ENCODE results near the gene NEU2.
"Not testable (repeated sequence)": the region's sequence is repeated elsewhere in the genome, so short reads cannot be mapped to it uniquely, and the experiment has no call there.

NEU2 gene

GRCh38 chr2:233048569-233049193 is 16.2 kb downstream of the NEU2 start:
- Histone ChIP-seq H3K27me3 (ENCODE audit: insufficient read depth, low read depth) (no peaks in the 10 kb centered on the region), H2AFZ (ENCODE audit: low read depth) (no peak overlapping the region)
- TF ChIP-seq, protein P1, sequence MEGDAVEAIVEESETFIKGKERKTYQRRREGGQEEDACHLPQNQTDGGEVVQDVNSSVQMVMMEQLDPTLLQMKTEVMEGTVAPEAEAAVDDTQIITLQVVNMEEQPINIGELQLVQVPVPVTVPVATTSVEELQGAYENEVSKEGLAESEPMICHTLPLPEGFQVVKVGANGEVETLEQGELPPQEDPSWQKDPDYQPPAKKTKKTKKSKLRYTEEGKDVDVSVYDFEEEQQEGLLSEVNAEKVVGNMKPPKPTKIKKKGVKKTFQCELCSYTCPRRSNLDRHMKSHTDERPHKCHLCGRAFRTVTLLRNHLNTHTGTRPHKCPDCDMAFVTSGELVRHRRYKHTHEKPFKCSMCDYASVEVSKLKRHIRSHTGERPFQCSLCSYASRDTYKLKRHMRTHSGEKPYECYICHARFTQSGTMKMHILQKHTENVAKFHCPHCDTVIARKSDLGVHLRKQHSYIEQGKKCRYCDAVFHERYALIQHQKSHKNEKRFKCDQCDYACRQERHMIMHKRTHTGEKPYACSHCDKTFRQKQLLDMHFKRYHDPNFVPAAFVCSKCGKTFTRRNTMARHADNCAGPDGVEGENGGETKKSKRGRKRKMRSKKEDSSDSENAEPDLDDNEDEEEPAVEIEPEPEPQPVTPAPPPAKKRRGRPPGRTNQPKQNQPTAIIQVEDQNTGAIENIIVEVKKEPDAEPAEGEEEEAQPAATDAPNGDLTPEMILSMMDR (conservative IDR thresholded peaks at IDR 0.05; ENCODE audit: low read depth, low read length): no peak

GRCh38 chr2:233049194-233049761 is 16.8 kb downstream of the NEU2 start:
- TF ChIP-seq, protein P1 (conservative IDR thresholded peaks at IDR 0.05; ENCODE audit: low read depth, low read length): no peak
- H3K27ac ChIP-seq: no peak overlapping the region

More at GRCh38 chr2:233048569-233049193, 16.2 kb downstream of the NEU2 start:
- Histone ChIP-seq H3K79me2 (ENCODE audit: insufficient read depth, low read depth) (no peaks in the 10 kb centered on the region), H3K9ac (no peak overlapping the region), H3K4me3 (IDR thresholded peaks at IDR 0.05; ENCODE audit: insufficient read depth, low read depth, low read length) (no peak overlapping the region), H3K27ac (no peak overlapping the region), H3K4me2 (no peak overlapping the region), H4K20me1 (ENCODE audit: insufficient read depth) (no peaks in the 10 kb centered on the region), H3K4me1 (ENCODE audit: low read depth, poor library complexity, severe bottlenecking) (no peaks in the 10 kb centered on the region), H3K36me3 (ENCODE audit: insufficient read depth) (no peaks in the 10 kb centered on the region)

DNA sequence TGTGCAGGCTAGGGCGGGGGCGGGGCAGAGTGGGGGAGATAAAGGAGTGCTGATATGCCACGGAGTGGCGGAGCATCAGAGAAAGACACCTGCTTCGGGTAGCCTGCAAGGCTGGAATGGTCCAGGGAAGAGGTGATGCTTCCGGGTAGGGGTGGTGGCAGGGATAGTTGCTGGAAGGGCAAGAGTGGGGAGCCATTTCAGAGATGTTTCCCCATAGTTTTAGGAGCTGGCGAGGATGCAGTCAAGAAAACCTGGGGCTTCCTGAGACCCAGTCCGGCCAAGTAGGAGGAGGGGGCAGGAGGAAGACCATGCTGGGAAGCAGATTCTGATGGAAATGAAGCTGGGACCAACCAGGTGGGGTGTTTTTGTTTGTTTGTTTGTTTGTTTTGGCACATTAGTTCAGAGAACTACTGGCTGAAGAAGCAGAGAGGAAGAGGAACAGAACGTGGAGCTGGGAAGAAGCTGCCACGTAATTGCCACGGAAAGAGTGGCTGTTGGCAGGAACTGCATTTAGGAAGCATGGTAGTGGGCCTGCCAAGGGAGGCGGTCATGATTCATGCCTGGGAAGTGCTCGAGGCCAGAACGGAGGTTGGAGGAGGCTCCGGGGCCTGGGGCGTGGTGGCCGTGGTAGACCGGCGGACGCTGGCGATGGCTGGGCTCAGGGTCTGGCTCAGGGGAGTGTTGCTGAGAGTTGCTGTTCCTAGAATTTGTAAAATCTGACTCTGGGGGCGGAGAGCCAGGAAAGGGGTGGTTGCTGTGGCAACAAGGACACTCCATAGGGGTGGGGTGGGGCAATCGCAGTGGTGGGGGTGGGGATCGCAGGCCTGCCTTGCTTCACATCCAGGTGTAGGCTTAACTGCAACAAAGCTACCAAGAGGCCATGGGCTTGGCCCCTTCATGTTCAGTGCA is 19.0 kb downstream of the NEU2 start:
- no peaks in the 10 kb centered on the region for H3K27me3 ChIP-seq (ENCODE audit: insufficient read depth, low read depth)
- H4K20me1 ChIP-seq (ENCODE audit: insufficient read depth): no peaks in the 10 kb centered on the region
- no peak overlapping the region for H3K27ac ChIP-seq
- no peaks in the 10 kb centered on the region for H3K36me3 ChIP-seq (ENCODE audit: insufficient read depth)
- no peaks in the 10 kb centered on the region for H3K4me1 ChIP-seq (ENCODE audit: low read depth, poor library complexity, severe bottlenecking)
- TF ChIP-seq, protein P1 (conservative IDR thresholded peaks at IDR 0.05; ENCODE audit: low read depth, low read length): no peak
- no peak overlapping the region for H3K9ac ChIP-seq
- no peak overlapping the region for H3K4me3 ChIP-seq (IDR thresholded peaks at IDR 0.05; ENCODE audit: insufficient read depth, low read depth, low read length)
- H2AFZ ChIP-seq (ENCODE audit: low read depth): no peak overlapping the region
- no peak overlapping the region for H3K4me2 ChIP-seq
- H3K79me2 ChIP-seq (ENCODE audit: insufficient read depth, low read depth): no peaks in the 10 kb centered on the region

More at GRCh38 chr2:233049194-233049761, 16.8 kb downstream of the NEU2 start:
- no peak overlapping the region for H2AFZ ChIP-seq (ENCODE audit: low read depth)
- no peaks in the 10 kb centered on the region for H4K20me1 ChIP-seq (ENCODE audit: insufficient read depth)
- no peaks in the 10 kb centered on the region for H3K36me3 ChIP-seq (ENCODE audit: insufficient read depth)
- no peak overlapping the region for H3K4me2 ChIP-seq
- H3K4me1 ChIP-seq (ENCODE audit: low read depth, poor library complexity, severe bottlenecking): no peaks in the 10 kb centered on the region
- no peaks in the 10 kb centered on the region for H3K79me2 ChIP-seq (ENCODE audit: insufficient read depth, low read depth)
- H3K4me3 ChIP-seq (IDR thresholded peaks at IDR 0.05; ENCODE audit: insufficient read depth, low read depth, low read length): no peak overlapping the region
- no peaks in the 10 kb centered on the region for H3K27me3 ChIP-seq (ENCODE audit: insufficient read depth, low read depth)
- H3K9ac ChIP-seq: no peak overlapping the region

- not testable (repeated sequence) for H3K4me1 ChIP-seq (ENCODE audit: low read depth, poor library complexity, severe bottlenecking); H3K4me2 ChIP-seq
These were observed 20.0 kb downstream of the NEU2 start for GRCh38 chr2:233052517-233052916.

More at GRCh38 chr2:233052517-233052916, 20.0 kb downstream of the NEU2 start:
- H3K36me3 ChIP-seq (ENCODE audit: insufficient read depth); H3K4me3 ChIP-seq (IDR thresholded peaks at IDR 0.05; ENCODE audit: insufficient read depth, low read depth, low read length); H2AFZ ChIP-seq (ENCODE audit: low read depth); H3K9ac ChIP-seq; H4K20me1 ChIP-seq (ENCODE audit: insufficient read depth); H3K27ac ChIP-seq; H3K27me3 ChIP-seq (ENCODE audit: insufficient read depth, low read depth); H3K79me2 ChIP-seq (ENCODE audit: insufficient read depth, low read depth): not testable (repeated sequence)
